Left lung (tissue), 10 donors: ENCODE results near the gene OPHN1. TPM values are rescaled to one million over a fixed set of nuclear protein-coding genes. Genes with fewer than 3 reads are reported as not detected.

ENCODE experiments used
- ATAC-seq: fragments of 200-7000 bp; cut with Tn5 transposase; one replicate; pipeline ENCODE4 v1.9.1; 2020; ENCODE audit warnings: moderate library complexity
- DNase-seq, 4 donors: peaks; one replicate each; pipeline ENCODE4 v3.0.0-alpha.2; 2013 to 2020
- H3K27ac ChIP-seq, 2 donors: fragments of 200-600 bp; sonication (generic) in 1 of 2; one replicate each; pipeline versions ENCODE4 v1.5.0 to v1.8.0; 2020 to 2021
- H3K27me3 ChIP-seq, 2 donors: fragments of 200-600 bp; sonication (generic) in 1 of 2; one replicate each; pipeline versions ENCODE4 v1.5.0 to v1.8.0; 2020 to 2021
- H3K36me3 ChIP-seq, 2 donors: fragments of 200-600 bp; sonication (generic) in 1 of 2; one replicate each; pipeline versions ENCODE4 v1.5.0 to v1.8.0; 2020 to 2021
- H3K4me1 ChIP-seq, 2 donors: fragments of 200-600 bp; one replicate each; pipeline ENCODE4 v1.8.0; 2021
- H3K4me3 ChIP-seq, 2 donors: fragments of 200-600 bp; sonication (generic) in 1 of 2; one replicate each; pipeline versions ENCODE4 v1.5.0 to v1.8.0; 2020 to 2021; ENCODE audit warnings: mild to moderate bottlenecking in 1 of 2
- H3K9me3 ChIP-seq, 2 donors: fragments of 200-600 bp; sonication (generic) in 1 of 2; one replicate each; pipeline versions ENCODE4 v1.5.0 to v1.8.0; 2020 to 2021
- CTCF ChIP-seq, 2 donors: fragments of 200-600 bp; sonication (generic) in 1 of 2; IDR thresholded peaks; one replicate each; pipeline versions ENCODE4 v1.5.0 to v1.8.0; 2021; ENCODE audit warnings: antibody characterized with exemption in 2 of 2
- intact Hi-C, 2 donors: fragments of 100-400 bp; cut with DNase I; formaldehyde crosslinking; loops; one replicate each; pipeline versions ENCODE4 v1.11.2 to v1.14.2; 2022
- polyA plus RNA-seq, 6 donors: library from polyadenylated mRNA; unstranded; fragments of 120-200 nt; gene quantifications; one replicate each; pipeline ENCODE4 v1.2.1, GENCODE V29; 2013; ENCODE audit not compliant: insufficient read length in 6 of 6
- total RNA-seq, 2 donors: library from RNA; stranded (reverse); fragmentation: NEBNext Ultra II Directional; extraction: Animal tissue kit (Norgen Biotek cat#: 25700); gene quantifications; one replicate each; pipeline ENCODE4 v1.2.1, GENCODE V29; 2021
- donor health status: DM: no; HTN: yes; CAD: no.
- donor health status: DM: no; HTN: no; CAD: no.

OPHN1 gene
- total and polyA plus RNA-seq, 8 donors = 6.8 to 13.5 (median 11.3) TPM

- no peak for DNase-seq
- H3K4me1 ChIP-seq = no peaks in the 10 kb centered on the region
- no peaks in the 10 kb centered on the region for H3K36me3 ChIP-seq
- no peaks in the 10 kb centered on the region for H3K9me3 ChIP-seq
- ATAC-seq = no peak
- intact Hi-C loops = no loop called here
- no peak for TF ChIP-seq CTCF (IDR thresholded peaks at IDR 0.05)
- no peak overlapping the region for H3K27ac ChIP-seq
- no peaks in the 10 kb centered on the region for H3K27me3 ChIP-seq
- no peak overlapping the region for H3K4me3 ChIP-seq
Observed at GRCh38 chrX:68121835-68122234, 311.5 kb downstream of the OPHN1 start.

- intact Hi-C loops = no loop called here
- Histone ChIP-seq H3K36me3 (no peaks in the 10 kb centered on the region), H3K27me3 (no peaks in the 10 kb centered on the region), H3K27ac (no peak overlapping the region), H3K4me1 (no peaks in the 10 kb centered on the region), H3K4me3 (no peak overlapping the region), H3K9me3 (no peaks in the 10 kb centered on the region)
- no peak for TF ChIP-seq CTCF (IDR thresholded peaks at IDR 0.05)
- DNase-seq (no peak), ATAC-seq (peak; percentile 79)
Observed at GRCh38 chrX:68121371-68121770, 311.9 kb downstream of the OPHN1 start.

GRCh38 chrX:68115371-68115770 is 317.9 kb downstream of the OPHN1 start:
- Histone ChIP-seq H3K9me3 (no peaks in the 10 kb centered on the region), H3K4me1 (no peaks in the 10 kb centered on the region), H3K36me3 (no peaks in the 10 kb centered on the region), H3K27me3 (peaks cover 0 to 4% of the 10 kb centered on the region in 2 donors), H3K4me3 (no peak overlapping the region), H3K27ac (no peak overlapping the region)
- ATAC-seq (no peak), DNase-seq (no peak)
- no peak for TF ChIP-seq CTCF (IDR thresholded peaks at IDR 0.05)
- intact Hi-C loops = no loop called here

GRCh38 chrX:68114573-68115129 is 318.6 kb downstream of the OPHN1 start:
- peak; percentile 62 for ATAC-seq
- Histone ChIP-seq H3K27ac (no peak overlapping the region), H3K4me3 (no peak overlapping the region), H3K4me1 (no peaks in the 10 kb centered on the region), H3K9me3 (no peaks in the 10 kb centered on the region), H3K36me3 (no peaks in the 10 kb centered on the region), H3K27me3 (peaks cover 0 to 4% of the 10 kb centered on the region in 2 donors)
- intact Hi-C loops = no loop called here
- no peak for DNase-seq
- TF ChIP-seq CTCF (IDR thresholded peaks at IDR 0.05) = no peak

- ATAC-seq (no peak), DNase-seq (no peak)
- intact Hi-C loops = no loop called here
- H3K27ac ChIP-seq = no peak overlapping the region
- no peak for TF ChIP-seq CTCF (IDR thresholded peaks at IDR 0.05)
- no peak overlapping the region for H3K4me3 ChIP-seq
- peaks cover 0 to 4% of the 10 kb centered on the region in 2 donors for H3K27me3 ChIP-seq
- H3K4me1 ChIP-seq = no peaks in the 10 kb centered on the region
- H3K9me3 ChIP-seq = no peaks in the 10 kb centered on the region
- H3K36me3 ChIP-seq = no peaks in the 10 kb centered on the region
Observed at GRCh38 chrX:68113837-68114572, 319.3 kb downstream of the OPHN1 start.
